ENCODE results near the gene FBXL7. TPM values are rescaled to one million over a fixed set of nuclear protein-coding genes. Genes with fewer than 3 reads are reported as not detected.

FBXL7 gene
- total RNA-seq, 1 donor from 2014 or later: 12.3 TPM

GRCh38 chr5:15558681-15559080, 58.7 kb downstream of the FBXL7 start:
- H3K27ac ChIP-seq: peak overlapping the region; percentile 1
- H4K20me1 ChIP-seq (ENCODE audit: low read depth): peaks cover 4% of the 10 kb centered on the region
- peaks cover 10% of the 10 kb centered on the region for H3K36me3 ChIP-seq
- TF ChIP-seq EZH2 (IDR thresholded peaks at IDR 0.05): no peak
- TF ChIP-seq, protein P1, sequence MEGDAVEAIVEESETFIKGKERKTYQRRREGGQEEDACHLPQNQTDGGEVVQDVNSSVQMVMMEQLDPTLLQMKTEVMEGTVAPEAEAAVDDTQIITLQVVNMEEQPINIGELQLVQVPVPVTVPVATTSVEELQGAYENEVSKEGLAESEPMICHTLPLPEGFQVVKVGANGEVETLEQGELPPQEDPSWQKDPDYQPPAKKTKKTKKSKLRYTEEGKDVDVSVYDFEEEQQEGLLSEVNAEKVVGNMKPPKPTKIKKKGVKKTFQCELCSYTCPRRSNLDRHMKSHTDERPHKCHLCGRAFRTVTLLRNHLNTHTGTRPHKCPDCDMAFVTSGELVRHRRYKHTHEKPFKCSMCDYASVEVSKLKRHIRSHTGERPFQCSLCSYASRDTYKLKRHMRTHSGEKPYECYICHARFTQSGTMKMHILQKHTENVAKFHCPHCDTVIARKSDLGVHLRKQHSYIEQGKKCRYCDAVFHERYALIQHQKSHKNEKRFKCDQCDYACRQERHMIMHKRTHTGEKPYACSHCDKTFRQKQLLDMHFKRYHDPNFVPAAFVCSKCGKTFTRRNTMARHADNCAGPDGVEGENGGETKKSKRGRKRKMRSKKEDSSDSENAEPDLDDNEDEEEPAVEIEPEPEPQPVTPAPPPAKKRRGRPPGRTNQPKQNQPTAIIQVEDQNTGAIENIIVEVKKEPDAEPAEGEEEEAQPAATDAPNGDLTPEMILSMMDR (IDR thresholded peaks at IDR 0.05): no peak
- no peak for TF ChIP-seq EZH2phosphoT487 (IDR thresholded peaks at IDR 0.05)
- peaks cover 9% of the 10 kb centered on the region for H3K9me3 Mint-ChIP-seq
- DNase-seq (ENCODE audit: low spot score): no peak
- H3K27me3 ChIP-seq: no peaks in the 10 kb centered on the region
- peaks cover 12% of the 10 kb centered on the region for H3K4me1 ChIP-seq
- H3K4me3 ChIP-seq: no peak overlapping the region
- no peak overlapping the region for H3K4me2 ChIP-seq
- H2AFZ ChIP-seq (replicated peaks): no peak overlapping the region
- H3K9ac ChIP-seq: no peak overlapping the region
- H3K27me3 Mint-ChIP-seq (ENCODE audit: insufficient read depth, low read depth): no peaks in the 10 kb centered on the region
- H3K9me3 ChIP-seq (ENCODE audit: low read depth): no peaks in the 10 kb centered on the region
- H3K79me2 ChIP-seq (ENCODE audit: low read depth): peaks cover 20% of the 10 kb centered on the region
- H3F3A ChIP-seq (ENCODE audit: low read depth): peaks cover 4% of the 10 kb centered on the region
- peaks cover 13% of the 10 kb centered on the region for H3K4me1 Mint-ChIP-seq
- H3K4me3 Mint-ChIP-seq: no peak overlapping the region
- peaks cover 15% of the 10 kb centered on the region for H3K36me3 Mint-ChIP-seq
- H3K27ac Mint-ChIP-seq: no peak overlapping the region

DNA sequence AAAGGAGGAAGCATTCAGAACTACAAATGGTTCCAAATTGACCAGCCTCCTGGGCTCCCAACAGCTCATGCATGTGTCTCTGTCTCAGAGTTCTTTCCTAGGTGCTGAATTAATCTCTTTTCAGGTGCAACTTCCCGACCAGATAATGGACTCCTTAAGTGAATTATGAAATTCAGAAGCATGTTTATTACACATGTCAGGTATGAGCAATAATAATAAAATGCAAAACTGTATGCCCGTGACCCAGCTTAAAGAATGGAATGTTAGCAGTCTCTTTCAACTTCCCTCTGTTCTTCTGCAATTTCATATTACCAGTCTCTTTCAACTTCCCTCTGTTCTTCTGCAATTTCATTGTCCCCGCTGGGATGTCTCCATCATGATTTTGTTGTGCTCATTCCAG, 60.4 kb downstream of the FBXL7 start:
- H3K36me3 Mint-ChIP-seq: peaks cover 11% of the 10 kb centered on the region
- DNase-seq (ENCODE audit: low spot score): no peak
- Histone ChIP-seq H3F3A (ENCODE audit: low read depth) (no peaks in the 10 kb centered on the region), H3K9ac (no peak overlapping the region), H3K79me2 (ENCODE audit: low read depth) (peaks cover 11% of the 10 kb centered on the region), H3K27me3 (no peaks in the 10 kb centered on the region), H3K4me1 (peaks cover 9% of the 10 kb centered on the region), H4K20me1 (ENCODE audit: low read depth) (no peaks in the 10 kb centered on the region), H3K9me3 (ENCODE audit: low read depth) (no peaks in the 10 kb centered on the region), H3K27ac (no peak overlapping the region), H3K4me3 (no peak overlapping the region), H2AFZ (replicated peaks) (no peak overlapping the region), H3K4me2 (no peak overlapping the region), H3K36me3 (peaks cover 10% of the 10 kb centered on the region)
- no peak overlapping the region for H3K27ac Mint-ChIP-seq
- TF ChIP-seq EZH2 (IDR thresholded peaks at IDR 0.05) (no peak), EZH2phosphoT487 (IDR thresholded peaks at IDR 0.05) (no peak)
- TF ChIP-seq, protein P1 (IDR thresholded peaks at IDR 0.05): no peak
- peaks cover 9% of the 10 kb centered on the region for H3K9me3 Mint-ChIP-seq
- H3K4me1 Mint-ChIP-seq: peaks cover 6% of the 10 kb centered on the region
- H3K4me3 Mint-ChIP-seq: no peak overlapping the region
- no peaks in the 10 kb centered on the region for H3K27me3 Mint-ChIP-seq (ENCODE audit: insufficient read depth, low read depth)

- no peaks in the 10 kb centered on the region for H3K4me1 Mint-ChIP-seq
- Histone ChIP-seq H3K79me2 (ENCODE audit: low read depth) (peaks cover 7% of the 10 kb centered on the region), H3K4me1 (no peaks in the 10 kb centered on the region), H3K27ac (no peak overlapping the region), H3K9ac (no peak overlapping the region), H3K4me2 (no peak overlapping the region), H4K20me1 (ENCODE audit: low read depth) (no peaks in the 10 kb centered on the region), H3K36me3 (peaks cover 10% of the 10 kb centered on the region), H2AFZ (replicated peaks) (no peak overlapping the region), H3K9me3 (ENCODE audit: low read depth) (no peaks in the 10 kb centered on the region), H3K27me3 (no peaks in the 10 kb centered on the region), H3F3A (ENCODE audit: low read depth) (no peaks in the 10 kb centered on the region), H3K4me3 (no peak overlapping the region)
- no peak overlapping the region for H3K4me3 Mint-ChIP-seq
- peaks cover 9% of the 10 kb centered on the region for H3K9me3 Mint-ChIP-seq
- H3K36me3 Mint-ChIP-seq: peaks cover 11% of the 10 kb centered on the region
- no peaks in the 10 kb centered on the region for H3K27me3 Mint-ChIP-seq (ENCODE audit: insufficient read depth, low read depth)
- no peak for DNase-seq (ENCODE audit: low spot score)
- H3K27ac Mint-ChIP-seq: no peak overlapping the region
- TF ChIP-seq, protein P1 (IDR thresholded peaks at IDR 0.05): no peak
Observed at GRCh38 chr5:15564523-15564922, 64.5 kb downstream of the FBXL7 start.
